GM23338 (cell line): Measurements from ENCODE around the gene VPS8. TPM values are rescaled to one million over a fixed set of nuclear protein-coding genes. Genes with fewer than 3 reads are reported as not detected.
"Not testable (repeated sequence)": the region's sequence is repeated elsewhere in the genome, so short reads cannot be mapped to it uniquely, and the experiment has no call there.

Experiments used
- ATAC-seq: fragments of 200-7000 bp; cut with Tn5 transposase; 3 replicates; pipeline ENCODE4 v1.9.1; 2020
- DNase-seq: peaks from one replicate; pipeline ENCODE4 v3.0.0-alpha.2; 2015; ENCODE audit warnings: low spot score
- H2AFZ ChIP-seq: fragments of 200-600 bp; sonication (generic); 2 replicates; pipeline ENCODE4 v1.8.0; 2016; ENCODE audit warnings: antibody characterized with exemption, mild to moderate bottlenecking, moderate library complexity
- H3F3A ChIP-seq: fragments of 200-600 bp; sonication (generic); replicated peaks from 2 replicates; pipeline ENCODE4 v1.8.0; 2017; ENCODE audit warnings: antibody characterized with exemption, mixed run types, low read depth
- H3K27ac ChIP-seq: fragments of 200-600 bp; sonication (generic); 2 replicates; pipeline ENCODE4 v1.6.1; 2016; ENCODE audit warnings: low read depth
- H3K27me3 ChIP-seq: fragments of 200-600 bp; sonication (generic); 2 replicates; pipeline ENCODE4 v1.8.0; 2016; ENCODE audit warnings: mild to moderate bottlenecking, mixed run types, moderate library complexity; ENCODE audit not compliant: insufficient read depth
- H3K36me3 ChIP-seq: fragments of 200-600 bp; sonication (generic); 2 replicates; pipeline ENCODE4 v1.8.0; 2016; ENCODE audit warnings: mild to moderate bottlenecking; ENCODE audit not compliant: insufficient read depth
- H3K4me1 ChIP-seq: fragments of 200-600 bp; sonication (generic); 2 replicates; pipeline ENCODE4 v1.8.0; 2016; ENCODE audit warnings: mild to moderate bottlenecking, moderate library complexity; ENCODE audit not compliant: insufficient read depth
- H3K4me2 ChIP-seq: fragments of 200-600 bp; sonication (generic); 2 replicates; pipeline ENCODE4 v1.7.1; 2017; ENCODE audit warnings: mixed run types
- H3K4me3 ChIP-seq: fragments of 200-600 bp; sonication (generic); 2 replicates; pipeline ENCODE4 v1.6.1; 2016; ENCODE audit warnings: mixed run types
- H3K79me2 ChIP-seq: fragments of 200-600 bp; sonication (generic); replicated peaks from 2 replicates; pipeline ENCODE4 v1.8.0; 2017; ENCODE audit warnings: mild to moderate bottlenecking; ENCODE audit not compliant: insufficient read depth
- H3K9me2 ChIP-seq: fragments of 200-600 bp; sonication (generic); 2 replicates; pipeline ENCODE4 v1.8.0; 2017; ENCODE audit not compliant: insufficient read depth
- H4K20me1 ChIP-seq: fragments of 200-600 bp; sonication (generic); replicated peaks from 2 replicates; pipeline ENCODE4 v1.8.0; 2017; ENCODE audit warnings: mild to moderate bottlenecking; ENCODE audit not compliant: insufficient read depth
- H3K27ac Mint-ChIP-seq: 2 replicates; pipeline ENCODE4 v1.8.0; 2020; ENCODE audit warnings: inconsistent platforms, mild to moderate bottlenecking, moderate library complexity, mixed read lengths
- H3K27me3 Mint-ChIP-seq: 3 replicates; pipeline ENCODE4 v1.8.0; 2022; ENCODE audit warnings: low read depth, mild to moderate bottlenecking, moderate library complexity, mixed read lengths, inconsistent platforms; ENCODE audit not compliant: insufficient read depth, poor library complexity
- H3K36me3 Mint-ChIP-seq: 3 replicates; pipeline ENCODE4 v1.8.0; 2021; ENCODE audit warnings: low read depth, mild to moderate bottlenecking, inconsistent platforms, moderate library complexity, mixed read lengths
- H3K4me1 Mint-ChIP-seq: 3 replicates; pipeline ENCODE4 v1.8.0; 2020; ENCODE audit warnings: mild to moderate bottlenecking, inconsistent platforms, mixed read lengths
- H3K4me3 Mint-ChIP-seq: 3 replicates; pipeline ENCODE4 v1.8.0; 2021; ENCODE audit warnings: moderate library complexity, mild to moderate bottlenecking, inconsistent platforms, mixed read lengths
- H3K9me3 Mint-ChIP-seq: 3 replicates; pipeline ENCODE4 v1.8.0; 2020; ENCODE audit warnings: moderate library complexity, mild to moderate bottlenecking, inconsistent platforms, mixed read lengths
- EZH2phosphoT487 ChIP-seq: fragments of 200-600 bp; sonication (generic); IDR thresholded peaks from one replicate; pipeline ENCODE4 v1.8.1; 2018; ENCODE audit warnings: antibody characterized with exemption; ENCODE audit not compliant: unreplicated experiment
- POLR2AphosphoS5 ChIP-seq: IDR thresholded peaks from 2 replicates; pipeline ENCODE4 v1.6.1; 2016; ENCODE audit warnings: antibody characterized with exemption, low read depth
- ZNF331 ChIP-seq: fragments of 250-450 bp; sonication (Bioruptor Pico); IDR thresholded peaks from 2 replicates; pipeline ENCODE4 v1.5.0; 2020; ENCODE audit warnings: low read depth, mild to moderate bottlenecking, moderate library complexity
- ZNF462 ChIP-seq: fragments of 250-450 bp; sonication (Bioruptor Pico); IDR thresholded peaks from 2 replicates; pipeline ENCODE4 v1.5.0; 2020; ENCODE audit warnings: mild to moderate bottlenecking, moderate library complexity
- polyA plus RNA-seq: library from polyadenylated mRNA; unstranded; fragments of >200 nt; fragmentation: Nextera tagmentation; extraction: Ambion mirVana; gene quantifications from 2 replicates; pipeline ENCODE4 v1.2.1, GENCODE V29; 2016
- total RNA-seq: library from RNA; depleted of rRNA; stranded (reverse); fragments of >200 nt; shearing (Covaris generic); gene quantifications from 2 replicates; pipeline ENCODE4 v1.2.3, GENCODE V29; 2014

Gene VPS8
- total and polyA plus RNA-seq, 2 experiments from 2014 or later, result 17.3 to 45.5 TPM

GRCh38 chr3:184949251-184949965 is 137.4 kb downstream of the VPS8 start (continued):
- TF ChIP-seq ZNF462 (CRISPR knock-in tag), result no peak
- TF ChIP-seq POLR2AphosphoS5, result no peak
- no peak for TF ChIP-seq ZNF331 (CRISPR knock-in tag)
- TF ChIP-seq EZH2phosphoT487, result no peak

GRCh38 chr3:184950816-184951215 is 138.8 kb downstream of the VPS8 start:
- H3K4me1 ChIP-seq, result peaks cover 16% of the 10 kb centered on the region
- not testable (repeated sequence) for H3K36me3 Mint-ChIP-seq, H3K27me3 Mint-ChIP-seq, H3K4me2 ChIP-seq, H2AFZ ChIP-seq, H4K20me1 ChIP-seq, H3K4me3 Mint-ChIP-seq, H3K9me3 Mint-ChIP-seq, DNase-seq, H3K27ac ChIP-seq, H3K27ac Mint-ChIP-seq, H3K36me3 ChIP-seq, ATAC-seq, H3K4me3 ChIP-seq, H3K9me2 ChIP-seq, H3K79me2 ChIP-seq, H3F3A ChIP-seq, H3K27me3 ChIP-seq
- peaks cover 25% of the 10 kb centered on the region for H3K4me1 Mint-ChIP-seq
